ENCODE data around the gene MRTFB. TPM values are rescaled to one million over a fixed set of nuclear protein-coding genes. Genes with fewer than 3 reads are reported as not detected.
"Not testable (repeated sequence)": the region's sequence is repeated elsewhere in the genome, so short reads cannot be mapped to it uniquely, and the experiment has no call there.

MRTFB gene, protein sequence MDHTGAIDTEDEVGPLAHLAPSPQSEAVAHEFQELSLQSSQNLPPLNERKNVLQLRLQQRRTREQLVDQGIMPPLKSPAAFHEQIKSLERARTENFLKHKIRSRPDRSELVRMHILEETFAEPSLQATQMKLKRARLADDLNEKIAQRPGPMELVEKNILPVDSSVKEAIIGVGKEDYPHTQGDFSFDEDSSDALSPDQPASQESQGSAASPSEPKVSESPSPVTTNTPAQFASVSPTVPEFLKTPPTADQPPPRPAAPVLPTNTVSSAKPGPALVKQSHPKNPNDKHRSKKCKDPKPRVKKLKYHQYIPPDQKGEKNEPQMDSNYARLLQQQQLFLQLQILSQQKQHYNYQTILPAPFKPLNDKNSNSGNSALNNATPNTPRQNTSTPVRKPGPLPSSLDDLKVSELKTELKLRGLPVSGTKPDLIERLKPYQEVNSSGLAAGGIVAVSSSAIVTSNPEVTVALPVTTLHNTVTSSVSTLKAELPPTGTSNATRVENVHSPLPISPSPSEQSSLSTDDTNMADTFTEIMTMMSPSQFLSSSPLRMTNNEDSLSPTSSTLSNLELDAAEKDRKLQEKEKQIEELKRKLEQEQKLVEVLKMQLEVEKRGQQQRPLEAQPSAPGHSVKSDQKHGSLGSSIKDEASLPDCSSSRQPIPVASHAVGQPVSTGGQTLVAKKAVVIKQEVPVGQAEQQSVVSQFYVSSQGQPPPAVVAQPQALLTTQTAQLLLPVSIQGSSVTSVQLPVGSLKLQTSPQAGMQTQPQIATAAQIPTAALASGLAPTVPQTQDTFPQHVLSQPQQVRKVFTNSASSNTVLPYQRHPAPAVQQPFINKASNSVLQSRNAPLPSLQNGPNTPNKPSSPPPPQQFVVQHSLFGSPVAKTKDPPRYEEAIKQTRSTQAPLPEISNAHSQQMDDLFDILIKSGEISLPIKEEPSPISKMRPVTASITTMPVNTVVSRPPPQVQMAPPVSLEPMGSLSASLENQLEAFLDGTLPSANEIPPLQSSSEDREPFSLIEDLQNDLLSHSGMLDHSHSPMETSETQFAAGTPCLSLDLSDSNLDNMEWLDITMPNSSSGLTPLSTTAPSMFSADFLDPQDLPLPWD
- 10.5 and 11.0 TPM in 2 replicates for polyA plus RNA-seq (2011; rRNA removed)
- 19.7 and 20.5 TPM in 2 replicates for polyA minus RNA-seq (2011; rRNA and poly(A)+ RNA removed)

DNA sequence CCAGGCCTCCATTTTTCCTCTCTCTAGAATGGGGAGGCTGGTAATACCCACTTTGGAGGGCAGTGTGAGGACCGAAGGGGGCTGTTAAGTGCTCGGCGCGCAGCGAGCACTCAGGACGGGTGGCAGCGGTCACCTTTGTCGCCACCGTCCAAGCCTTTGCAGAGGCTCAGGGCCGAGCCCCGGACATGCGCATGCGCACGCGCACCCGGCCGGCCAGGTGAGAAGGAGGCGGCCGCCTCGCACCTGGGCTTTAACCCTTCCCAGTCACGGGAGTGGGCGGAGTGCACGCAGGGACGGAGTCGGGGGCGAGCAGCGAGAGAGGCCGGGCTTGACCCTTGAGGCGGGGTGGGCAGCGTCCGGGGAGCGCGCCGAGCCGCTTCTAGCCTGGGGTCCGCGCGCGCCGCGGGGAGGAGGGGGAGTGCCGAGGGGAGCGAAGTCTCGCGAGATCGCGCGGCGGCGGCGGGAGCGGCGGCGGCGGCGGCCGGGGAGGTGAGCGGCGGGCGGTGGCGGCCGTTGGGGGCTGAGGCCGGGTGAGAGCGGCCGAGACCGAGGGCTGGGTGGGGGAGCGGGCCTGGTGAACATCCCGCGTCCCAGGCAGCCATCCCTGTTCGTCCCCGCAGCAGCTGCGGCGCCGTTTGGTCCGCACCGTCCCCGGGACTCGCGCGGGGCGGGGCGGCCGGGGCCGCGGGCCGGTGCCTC is at the start of gene MRTFB:
Gene MRTFB, plus strand, starts transcription at position 443 of the 699 bp plus-strand sequence. CDS start 69,288 bp downstream, outside the sequence.
- no peaks in the 10 kb centered on the region for H3K27me3 ChIP-seq (ENCODE audit: control insufficient read depth, insufficient read depth, low read length)
- peak within 1 kb of the TSS; percentile 81 for H3K4me3 ChIP-seq (ENCODE audit: low read depth, low read length)
- ChIA-PET CTCF (no interaction called here), POLR2A (no interaction called here)
- no peak within 1 kb of the TSS for H3K27ac ChIP-seq (ENCODE audit: low read depth, low read length)
- no peak for DNase-seq (ENCODE audit: low read depth, low spot score)
- TF ChIP-seq, protein P1, sequence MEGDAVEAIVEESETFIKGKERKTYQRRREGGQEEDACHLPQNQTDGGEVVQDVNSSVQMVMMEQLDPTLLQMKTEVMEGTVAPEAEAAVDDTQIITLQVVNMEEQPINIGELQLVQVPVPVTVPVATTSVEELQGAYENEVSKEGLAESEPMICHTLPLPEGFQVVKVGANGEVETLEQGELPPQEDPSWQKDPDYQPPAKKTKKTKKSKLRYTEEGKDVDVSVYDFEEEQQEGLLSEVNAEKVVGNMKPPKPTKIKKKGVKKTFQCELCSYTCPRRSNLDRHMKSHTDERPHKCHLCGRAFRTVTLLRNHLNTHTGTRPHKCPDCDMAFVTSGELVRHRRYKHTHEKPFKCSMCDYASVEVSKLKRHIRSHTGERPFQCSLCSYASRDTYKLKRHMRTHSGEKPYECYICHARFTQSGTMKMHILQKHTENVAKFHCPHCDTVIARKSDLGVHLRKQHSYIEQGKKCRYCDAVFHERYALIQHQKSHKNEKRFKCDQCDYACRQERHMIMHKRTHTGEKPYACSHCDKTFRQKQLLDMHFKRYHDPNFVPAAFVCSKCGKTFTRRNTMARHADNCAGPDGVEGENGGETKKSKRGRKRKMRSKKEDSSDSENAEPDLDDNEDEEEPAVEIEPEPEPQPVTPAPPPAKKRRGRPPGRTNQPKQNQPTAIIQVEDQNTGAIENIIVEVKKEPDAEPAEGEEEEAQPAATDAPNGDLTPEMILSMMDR (IDR thresholded peaks at IDR 0.05; ENCODE audit: low read depth, low read length) = no peak
- no peaks in the 10 kb centered on the region for H3K9me3 ChIP-seq (ENCODE audit: control insufficient read depth, insufficient read depth, low read length)

DNA sequence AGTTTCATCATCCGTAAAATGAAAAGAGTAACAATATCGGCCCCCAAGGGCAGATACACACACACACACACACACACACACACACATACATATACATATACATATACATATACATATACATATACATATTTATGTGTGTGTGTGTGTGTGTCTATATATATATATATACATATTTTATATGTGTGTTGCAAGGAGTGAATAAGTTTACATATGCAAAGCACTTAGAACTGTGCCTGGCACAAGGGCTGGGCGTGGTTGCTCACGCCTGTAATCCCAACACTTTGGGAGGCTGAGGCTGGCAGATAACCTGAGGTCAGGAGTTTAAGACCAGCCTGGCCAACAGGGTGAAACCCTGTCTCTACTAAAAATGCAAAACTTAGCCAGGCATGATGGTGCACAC is 47.6 kb upstream of the MRTFB start:
- H3K27ac ChIP-seq (ENCODE audit: low read depth, low read length); DNase-seq (ENCODE audit: low read depth, low spot score); H3K4me3 ChIP-seq (ENCODE audit: low read depth, low read length); POLR2A ChIA-PET; H3K9me3 ChIP-seq (ENCODE audit: control insufficient read depth, insufficient read depth, low read length); H3K27me3 ChIP-seq (ENCODE audit: control insufficient read depth, insufficient read depth, low read length): not testable (repeated sequence)
- CTCF ChIA-PET = interaction anchor here (1.1 kb wide), 2 partner anchors 48 to 103 kb away, joined by 3 to 5 read pairs; partner anchors contain the start of gene ERCC4

DNA sequence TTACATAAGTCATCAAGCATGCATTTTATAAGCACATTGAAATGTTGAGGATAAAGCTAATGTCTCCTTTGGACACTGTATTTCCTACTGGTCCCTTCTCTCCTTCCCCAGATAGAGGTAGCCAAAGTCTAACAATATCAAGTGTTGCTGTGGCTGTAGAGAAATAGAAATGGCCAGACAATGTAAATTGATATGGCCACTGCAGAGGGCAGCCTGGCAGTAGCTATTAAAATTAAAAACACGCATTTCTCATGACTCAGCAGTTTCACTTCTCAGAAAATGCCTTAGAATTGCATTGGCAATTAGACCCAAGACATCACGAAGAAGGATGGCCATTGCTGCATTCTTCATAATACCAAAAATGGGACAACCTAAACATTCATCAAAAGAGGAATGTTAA is 46.8 kb upstream of the MRTFB start:
- H3K4me3 ChIP-seq (ENCODE audit: low read depth, low read length) = no peak overlapping the region
- ChIA-PET POLR2A (no interaction called here), CTCF (interaction anchor here (0.6 to 1.2 kb wide), 4 partner anchors 48 to 225 kb away, joined by 3 to 7 read pairs (median 4); partner anchors contain the start of gene ERCC4)
- TF ChIP-seq, protein P1 (IDR thresholded peaks at IDR 0.05; ENCODE audit: low read depth, low read length) = no peak
- H3K27ac ChIP-seq (ENCODE audit: low read depth, low read length) = no peak overlapping the region
- H3K9me3 ChIP-seq (ENCODE audit: control insufficient read depth, insufficient read depth, low read length) = no peaks in the 10 kb centered on the region
- no peak for DNase-seq (ENCODE audit: low read depth, low spot score)
- H3K27me3 ChIP-seq (ENCODE audit: control insufficient read depth, insufficient read depth, low read length) = peaks cover 5% of the 10 kb centered on the region

DNA sequence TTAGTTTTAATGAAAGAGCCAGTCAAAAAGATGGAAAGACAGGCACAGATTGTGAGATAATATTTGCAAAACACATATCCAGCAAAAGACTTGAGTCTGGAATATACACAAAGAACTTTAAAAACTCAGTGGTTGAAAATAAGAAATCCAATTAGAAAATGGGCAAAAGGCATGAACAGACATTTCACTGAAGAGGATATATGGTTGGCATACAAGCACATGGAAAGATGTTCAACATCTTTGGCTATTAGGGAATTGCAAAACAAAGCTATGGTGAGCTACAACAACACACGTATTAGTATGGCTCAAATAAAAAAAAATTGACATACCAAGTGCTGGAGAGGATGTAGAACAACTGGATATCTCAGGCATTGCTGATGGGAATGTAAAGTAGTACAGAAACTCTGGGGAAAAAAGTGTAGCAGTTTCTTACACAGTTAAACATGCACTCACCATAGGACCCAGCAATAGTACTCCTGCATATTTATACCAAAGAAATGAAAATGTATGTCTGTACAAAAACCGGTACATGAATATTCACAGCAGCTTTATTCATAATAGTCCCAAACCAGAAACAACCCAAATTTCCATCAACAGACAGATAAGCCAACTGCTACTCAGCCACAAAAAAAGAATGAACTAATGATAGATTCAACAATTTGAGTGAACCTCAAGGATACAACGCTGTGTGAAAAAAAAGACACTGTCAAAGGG is 44.4 kb upstream of the MRTFB start:
- CTCF ChIA-PET = no interaction called here

More for the DNA sequence above, 44.4 kb upstream of the MRTFB start:
- H3K9me3 ChIP-seq (ENCODE audit: control insufficient read depth, insufficient read depth, low read length) = no peaks in the 10 kb centered on the region
- H3K4me3 ChIP-seq (ENCODE audit: low read depth, low read length) = no peak overlapping the region
- POLR2A ChIA-PET = no interaction called here
- H3K27ac ChIP-seq (ENCODE audit: low read depth, low read length) = no peak overlapping the region
- TF ChIP-seq, protein P1 (IDR thresholded peaks at IDR 0.05; ENCODE audit: low read depth, low read length) = no peak
- peaks cover 5% of the 10 kb centered on the region for H3K27me3 ChIP-seq (ENCODE audit: control insufficient read depth, insufficient read depth, low read length)
- no peak for DNase-seq (ENCODE audit: low read depth, low spot score)

Measured in AG04450 (cell line).